HEK293 (cell line): ENCODE measurements around the gene SRF.

Source experiments
- ELK4 ChIP-seq: IDR thresholded peaks from 2 replicates; pipeline ENCODE4 v1.6.1; 2011; ENCODE audit warnings: mild to moderate bottlenecking, low read depth, low read length, borderline replicate concordance
- PRDM2 ChIP-seq: fragments of 450-650 bp; formaldehyde crosslinking; IDR thresholded peaks from 2 replicates; pipeline ENCODE4 v1.5.1; 2016; ENCODE audit warnings: missing biosample characterization, missing genetic modification characterization, borderline replicate concordance
- SCRT2 ChIP-seq: fragments of 450-650 bp; formaldehyde crosslinking; IDR thresholded peaks from 2 replicates; pipeline ENCODE4 v1.5.1; 2016; ENCODE audit warnings: missing biosample characterization, missing genetic modification characterization
- YY1 ChIP-seq: fragments of 450-650 bp; formaldehyde crosslinking; IDR thresholded peaks from 2 replicates; pipeline ENCODE4 v1.5.1; 2018; ENCODE audit warnings: missing biosample characterization, missing genetic modification characterization
- ZBTB49 ChIP-seq: fragments of 450-650 bp; formaldehyde crosslinking; IDR thresholded peaks from 2 replicates; pipeline ENCODE4 v1.5.1; 2016; ENCODE audit warnings: missing biosample characterization, missing genetic modification characterization, low read depth
- ZNF146 ChIP-seq: fragments of 450-650 bp; formaldehyde crosslinking; IDR thresholded peaks from 2 replicates; pipeline ENCODE4 v1.5.1; 2016; ENCODE audit warnings: missing biosample characterization, missing genetic modification characterization
- ZNF16 ChIP-seq: fragments of 450-650 bp; formaldehyde crosslinking; IDR thresholded peaks from 2 replicates; pipeline ENCODE4 v1.5.1; 2016; ENCODE audit warnings: low read depth, missing biosample characterization, missing genetic modification characterization
- ZNF174 ChIP-seq: fragments of 450-650 bp; formaldehyde crosslinking; IDR thresholded peaks from 2 replicates; pipeline ENCODE4 v1.5.0; 2017; ENCODE audit warnings: missing biosample characterization, mild to moderate bottlenecking, missing genetic modification characterization
- ZNF221 ChIP-seq: fragments of 450-650 bp; formaldehyde crosslinking; IDR thresholded peaks from 2 replicates; pipeline ENCODE4 v1.5.1; 2017; ENCODE audit warnings: missing biosample characterization, missing genetic modification characterization, borderline replicate concordance
- ZNF24 ChIP-seq: fragments of 450-650 bp; formaldehyde crosslinking; IDR thresholded peaks from 2 replicates; pipeline ENCODE4 v1.5.1; 2016; ENCODE audit warnings: missing biosample characterization, missing genetic modification characterization
- ZNF274 ChIP-seq, 2 experiments: fragments of 200-500 bp in 1 of 2; fragments of 450-650 bp in 1 of 2; sonication (Bioruptor generic) in 1 of 2; formaldehyde crosslinking in 1 of 2; IDR thresholded peaks; 2 replicates each; pipeline versions ENCODE4 v1.5.1 to v1.6.1; 2014 to 2016; ENCODE audit warnings: borderline replicate concordance in 1 of 2, inconsistent platforms in 1 of 2, low read length in 1 of 2, missing biosample characterization in 1 of 2, missing genetic modification characterization in 1 of 2
- ZNF335 ChIP-seq: fragments of 450-650 bp; formaldehyde crosslinking; conservative IDR thresholded peaks from 2 replicates; pipeline ENCODE4 v1.5.1; 2016; ENCODE audit warnings: missing biosample characterization, missing genetic modification characterization
- ZNF518A ChIP-seq: fragments of 450-650 bp; formaldehyde crosslinking; conservative IDR thresholded peaks from 2 replicates; pipeline ENCODE4 v1.5.1; 2016; ENCODE audit warnings: low read depth, missing biosample characterization, missing genetic modification characterization
- ZNF529 ChIP-seq: fragments of 450-650 bp; formaldehyde crosslinking; IDR thresholded peaks from 2 replicates; pipeline ENCODE4 v1.5.1; 2017; ENCODE audit warnings: missing genetic modification characterization, missing biosample characterization; ENCODE audit not compliant: insufficient replicate concordance
- ZNF548 ChIP-seq: fragments of 450-650 bp; formaldehyde crosslinking; IDR thresholded peaks from 2 replicates; pipeline ENCODE4 v1.5.1; 2016; ENCODE audit warnings: missing biosample characterization, missing genetic modification characterization
- ZNF623 ChIP-seq: fragments of 450-650 bp; formaldehyde crosslinking; IDR thresholded peaks from 2 replicates; pipeline ENCODE4 v1.5.1; 2016; ENCODE audit warnings: missing biosample characterization, missing genetic modification characterization
- TF ChIP-seq, protein P1 (sequence below): fragments of 450-650 bp; formaldehyde crosslinking; IDR thresholded peaks from 2 replicates; pipeline ENCODE4 v1.5.1; 2016; ENCODE audit warnings: missing biosample characterization, missing genetic modification characterization
- TF ChIP-seq, protein P2 (sequence below): fragments of 450-650 bp; formaldehyde crosslinking; IDR thresholded peaks from 2 replicates; pipeline ENCODE4 v1.5.0; 2017; ENCODE audit warnings: missing biosample characterization, missing genetic modification characterization, borderline replicate concordance

Gene SRF

GRCh38 chr6:43181942-43182860, 11.1 kb downstream of the SRF start, which contains the start of gene CUL9 (continued):
- TF ChIP-seq ZBTB49 (tag by site-specific recombination) (no peak), ZNF623 (tag by site-specific recombination) (no peak), SCRT2 (tag by site-specific recombination) (no peak), ZNF518A (tag by site-specific recombination) (peak; percentile 41), ZNF174 (tag by site-specific recombination) (no peak), YY1 (tag by site-specific recombination) (no peak; the same call in 1 of the 2 replicates), ZNF221 (tag by site-specific recombination) (no peak), ZNF529 (tag by site-specific recombination) (no peak), ZNF24 (tag by site-specific recombination) (no peak), ELK4 (no peak), ZNF335 (tag by site-specific recombination) (peak; percentile 96), PRDM2 (tag by site-specific recombination) (no peak), ZNF16 (tag by site-specific recombination) (no peak), ZNF548 (tag by site-specific recombination) (no peak), ZNF274 (IDR thresholded peaks at IDR 0.05; ENCODE audit: low read length) (no peak), ZNF274 (tag by site-specific recombination; IDR thresholded peaks at IDR 0.05; ENCODE audit: borderline replicate concordance) (no peak), ZNF146 (no peak)
- TF ChIP-seq, protein P1, sequence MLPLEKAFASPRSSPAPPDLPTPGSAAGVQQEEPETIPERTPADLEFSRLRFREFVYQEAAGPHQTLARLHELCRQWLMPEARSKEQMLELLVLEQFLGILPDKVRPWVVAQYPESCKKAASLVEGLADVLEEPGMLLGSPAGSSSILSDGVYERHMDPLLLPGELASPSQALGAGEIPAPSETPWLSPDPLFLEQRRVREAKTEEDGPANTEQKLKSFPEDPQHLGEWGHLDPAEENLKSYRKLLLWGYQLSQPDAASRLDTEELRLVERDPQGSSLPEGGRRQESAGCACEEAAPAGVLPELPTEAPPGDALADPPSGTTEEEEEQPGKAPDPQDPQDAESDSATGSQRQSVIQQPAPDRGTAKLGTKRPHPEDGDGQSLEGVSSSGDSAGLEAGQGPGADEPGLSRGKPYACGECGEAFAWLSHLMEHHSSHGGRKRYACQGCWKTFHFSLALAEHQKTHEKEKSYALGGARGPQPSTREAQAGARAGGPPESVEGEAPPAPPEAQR (tag by site-specific recombination), result no peak
- TF ChIP-seq, protein P2, sequence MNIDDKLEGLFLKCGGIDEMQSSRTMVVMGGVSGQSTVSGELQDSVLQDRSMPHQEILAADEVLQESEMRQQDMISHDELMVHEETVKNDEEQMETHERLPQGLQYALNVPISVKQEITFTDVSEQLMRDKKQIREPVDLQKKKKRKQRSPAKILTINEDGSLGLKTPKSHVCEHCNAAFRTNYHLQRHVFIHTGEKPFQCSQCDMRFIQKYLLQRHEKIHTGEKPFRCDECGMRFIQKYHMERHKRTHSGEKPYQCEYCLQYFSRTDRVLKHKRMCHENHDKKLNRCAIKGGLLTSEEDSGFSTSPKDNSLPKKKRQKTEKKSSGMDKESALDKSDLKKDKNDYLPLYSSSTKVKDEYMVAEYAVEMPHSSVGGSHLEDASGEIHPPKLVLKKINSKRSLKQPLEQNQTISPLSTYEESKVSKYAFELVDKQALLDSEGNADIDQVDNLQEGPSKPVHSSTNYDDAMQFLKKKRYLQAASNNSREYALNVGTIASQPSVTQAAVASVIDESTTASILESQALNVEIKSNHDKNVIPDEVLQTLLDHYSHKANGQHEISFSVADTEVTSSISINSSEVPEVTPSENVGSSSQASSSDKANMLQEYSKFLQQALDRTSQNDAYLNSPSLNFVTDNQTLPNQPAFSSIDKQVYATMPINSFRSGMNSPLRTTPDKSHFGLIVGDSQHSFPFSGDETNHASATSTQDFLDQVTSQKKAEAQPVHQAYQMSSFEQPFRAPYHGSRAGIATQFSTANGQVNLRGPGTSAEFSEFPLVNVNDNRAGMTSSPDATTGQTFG (tag by site-specific recombination), result no peak
